Adrenal gland (tissue), 12 donors: ENCODE data around the gene CCDC90B. TPM values are rescaled to one million over a fixed set of nuclear protein-coding genes. Genes with fewer than 3 reads are reported as not detected.

Source experiments
- DNase-seq, 7 donors: peaks; one replicate each; pipeline ENCODE4 v3.0.0-alpha.2; 2019 to 2020
- H3K27ac ChIP-seq, 5 donors: fragments of 200-600 bp; sonication (generic) in 4 of 5; 1 replicate in 3 of 5; 2 replicates in 2 of 5; pipeline versions ENCODE4 v1.5.1 to v1.8.0; 2016 to 2020; ENCODE audit warnings: mild to moderate bottlenecking in 1 of 5
- H3K27me3 ChIP-seq: fragments of 200-600 bp; 2 replicates; pipeline ENCODE4 v1.8.0; 2021
- H3K36me3 ChIP-seq, 2 donors: fragments of 200-600 bp; replicated peaks in 1 of 2; 1 replicate in 1 of 2; 2 replicates in 1 of 2; pipeline versions ENCODE4 v1.5.1 to v1.8.0; 2018 to 2022
- H3K4me1 ChIP-seq, 2 donors: fragments of 200-600 bp; replicated peaks in 1 of 2; 1 replicate in 1 of 2; 2 replicates in 1 of 2; pipeline versions ENCODE4 v1.5.1 to v1.8.0; 2018 to 2021
- H3K4me3 ChIP-seq, 4 donors: fragments of 200-600 bp; sonication (generic) in 3 of 4; one replicate each; pipeline ENCODE4 v1.5.1; 2016 to 2018
- H3K9me3 ChIP-seq, 3 donors: fragments of 200-600 bp; sonication (generic) in 1 of 3; replicated peaks in 1 of 3; 1 replicate in 2 of 3; 2 replicates in 1 of 3; pipeline versions ENCODE4 v1.5.1 to v1.8.0; 2016 to 2021
- POLR2A ChIP-seq, 2 donors: fragments of 450-650 bp; IDR thresholded peaks; one replicate each; pipeline ENCODE4 v1.6.1; 2017; ENCODE audit warnings: antibody characterized with exemption in 2 of 2, mild to moderate bottlenecking in 2 of 2, moderate library complexity in 1 of 2
- WGBS, 4 donors: extraction: QIAGEN DNeasy Blood & Tissue Kit in 2 of 4; methylation state at CpG; one replicate each; pipeline versions ENCODE4 v1.1.5 to v1.1.7; 2013 to 2017; 5-methylcytosine and 5-hydroxymethylcytosine counted together
- intact Hi-C, 2 donors: fragments of 100-400 bp; cut with DNase I; formaldehyde crosslinking; loops; one replicate each; pipeline versions ENCODE4 v1.14.1 to v1.15.0; 2022 to 2023
- polyA plus RNA-seq, 3 donors: library from polyadenylated mRNA; stranded (reverse); fragments of 200-250 nt in 2 of 3; fragments of 350-450 nt in 1 of 3; fragmentation: Illumina TruSeq in 1 of 3; extraction: RNeasy Lipid Tissue Mini Kit (QIAGEN cat#74804) in 1 of 3; gene quantifications; one replicate each; pipeline ENCODE4 v1.2.3, GENCODE V29; 2013 to 2014
- total RNA-seq, 9 donors: library from RNA; depleted of rRNA in 4 of 9; stranded (reverse); fragments of >200 nt in 4 of 9; fragments of 120-200 nt in 1 of 9; fragmentation: NEBNext Ultra II Directional in 1 of 9; extraction: Animal tissue kit (Norgen Biotek cat#: 25700) in 1 of 9; gene quantifications; one replicate each; pipeline versions ENCODE4 v1.1.0 to v1.2.4, GENCODE V29; 2013 to 2023
- TF ChIP-seq, protein P1 (sequence below), 6 experiments: fragments of 450-650 bp in 4 of 6; fragments of 200-600 bp in 2 of 6; sonication (generic) in 1 of 6; IDR thresholded peaks; 1 replicate in 5 of 6; 2 replicates in 1 of 6; pipeline versions ENCODE4 v1.5.1 to v1.8.0; 2016 to 2021; ENCODE audit warnings: antibody characterized with exemption in 6 of 6, mild to moderate bottlenecking in 2 of 6, moderate library complexity in 1 of 6
- donor health status: healthy with polysubstance abuse.
- donor health status: Bipolar disorder and iron deficiency.
- donor health status: DM: yes; HTN: yes; CAD: no.
- donor health status: DM: no; HTN: no; CAD: no.
- donor health status: DM: no; HTN: no; CAD: no.
- donor health status: DM: yes; HTN: yes; CAD: no.

CCDC90B gene
- total and polyA plus RNA-seq, 12 donors: 38.9 to 147 (median 59.2) TPM

DNA sequence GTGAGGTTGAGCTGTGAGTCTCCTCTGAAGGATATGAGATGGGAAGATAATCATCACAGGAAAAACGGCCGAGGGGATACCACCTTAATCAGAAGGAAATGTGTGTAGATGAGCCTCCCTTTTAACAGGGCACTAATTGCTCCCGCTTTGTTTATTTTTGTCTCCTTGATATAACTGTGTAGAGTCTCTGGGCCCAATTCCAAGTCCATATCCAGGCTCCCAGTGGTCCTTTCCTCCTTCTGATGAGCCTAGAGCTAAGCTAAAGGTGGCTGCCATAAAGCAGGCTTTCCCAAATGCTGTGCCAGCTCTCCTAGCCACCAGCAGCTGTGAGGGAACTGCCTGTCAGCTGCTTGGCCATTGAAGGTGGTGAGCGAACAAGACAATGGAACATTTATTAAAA, 17.1 kb upstream of the CCDC90B start:
- WGBS, 4 donors: 72 to 88% (median 76%) methylated on average over 4 of the region's 4 CpGs

DNA sequence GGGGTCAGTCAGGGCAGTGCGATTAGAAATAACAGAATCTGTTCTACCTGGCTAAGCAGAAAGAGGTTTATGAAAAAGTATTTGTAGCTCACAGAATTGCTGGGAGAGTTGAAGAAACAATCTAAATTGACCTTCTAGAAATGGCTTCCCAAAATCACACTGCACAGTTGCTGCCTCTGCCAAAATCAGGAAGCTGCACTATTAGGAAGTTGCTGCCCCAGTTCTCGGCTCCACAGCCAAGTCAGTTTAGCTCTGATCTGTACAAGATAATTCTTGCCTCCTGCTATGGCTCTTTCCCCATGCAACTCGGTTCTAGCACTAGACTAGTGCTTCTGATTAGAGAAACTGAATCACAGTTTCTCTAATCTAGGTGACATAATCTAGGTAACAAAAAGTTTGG, 16.0 kb upstream of the CCDC90B start:
- 75 to 81% (median 77%) methylated on average over 3 of the region's 3 CpGs for WGBS, 4 donors
- no peaks in the 10 kb centered on the region for H3K27me3 ChIP-seq
- no peak for DNase-seq
- H3K36me3 ChIP-seq: no peaks in the 10 kb centered on the region
- H3K27ac ChIP-seq: no peak overlapping the region
- TF ChIP-seq, protein P1, sequence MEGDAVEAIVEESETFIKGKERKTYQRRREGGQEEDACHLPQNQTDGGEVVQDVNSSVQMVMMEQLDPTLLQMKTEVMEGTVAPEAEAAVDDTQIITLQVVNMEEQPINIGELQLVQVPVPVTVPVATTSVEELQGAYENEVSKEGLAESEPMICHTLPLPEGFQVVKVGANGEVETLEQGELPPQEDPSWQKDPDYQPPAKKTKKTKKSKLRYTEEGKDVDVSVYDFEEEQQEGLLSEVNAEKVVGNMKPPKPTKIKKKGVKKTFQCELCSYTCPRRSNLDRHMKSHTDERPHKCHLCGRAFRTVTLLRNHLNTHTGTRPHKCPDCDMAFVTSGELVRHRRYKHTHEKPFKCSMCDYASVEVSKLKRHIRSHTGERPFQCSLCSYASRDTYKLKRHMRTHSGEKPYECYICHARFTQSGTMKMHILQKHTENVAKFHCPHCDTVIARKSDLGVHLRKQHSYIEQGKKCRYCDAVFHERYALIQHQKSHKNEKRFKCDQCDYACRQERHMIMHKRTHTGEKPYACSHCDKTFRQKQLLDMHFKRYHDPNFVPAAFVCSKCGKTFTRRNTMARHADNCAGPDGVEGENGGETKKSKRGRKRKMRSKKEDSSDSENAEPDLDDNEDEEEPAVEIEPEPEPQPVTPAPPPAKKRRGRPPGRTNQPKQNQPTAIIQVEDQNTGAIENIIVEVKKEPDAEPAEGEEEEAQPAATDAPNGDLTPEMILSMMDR (IDR thresholded peaks at IDR 0.05): no peak
- no peak for TF ChIP-seq POLR2A (IDR thresholded peaks at IDR 0.05)
- H3K4me3 ChIP-seq: no peak overlapping the region
- H3K9me3 ChIP-seq: no peaks in the 10 kb centered on the region
- no peaks in the 10 kb centered on the region for H3K4me1 ChIP-seq
- intact Hi-C loops: no loop called here

More for the DNA sequence above, 17.1 kb upstream of the CCDC90B start:
- no peak for DNase-seq
- Histone ChIP-seq H3K9me3 (no peaks in the 10 kb centered on the region), H3K27me3 (no peaks in the 10 kb centered on the region), H3K36me3 (no peaks in the 10 kb centered on the region), H3K4me1 (no peaks in the 10 kb centered on the region), H3K4me3 (no peak overlapping the region), H3K27ac (no peak overlapping the region)
- no peak for TF ChIP-seq POLR2A (IDR thresholded peaks at IDR 0.05)
- TF ChIP-seq, protein P1 (IDR thresholded peaks at IDR 0.05): no peak
- intact Hi-C loops: no loop called here

DNA sequence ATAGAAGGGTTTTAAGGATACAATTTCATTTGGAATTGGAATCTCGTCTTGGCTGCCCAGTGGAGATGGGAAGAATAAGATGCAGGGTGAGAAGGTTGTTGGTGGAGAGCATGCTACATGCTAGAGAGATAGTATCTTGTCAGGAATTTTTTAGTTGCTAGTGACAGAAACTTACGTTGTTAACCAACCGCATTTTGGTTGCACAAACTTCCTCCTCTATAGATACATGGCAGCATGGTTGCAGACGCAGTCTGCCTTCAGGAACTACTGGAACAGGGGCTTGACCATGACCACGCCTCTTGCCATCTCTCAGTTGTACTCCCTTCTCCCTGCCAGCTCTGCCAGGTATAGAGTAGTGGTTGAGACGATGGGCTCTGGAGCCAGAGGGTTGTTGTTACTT, 13.5 kb upstream of the CCDC90B start:
- H3K9me3 ChIP-seq: no peaks in the 10 kb centered on the region
- intact Hi-C loops: loop anchor here in 1 of 2 donors (10.0 kb wide), 1 partner anchor 515 kb away; no protein-coding TSS in a partner anchor
- no peak for TF ChIP-seq POLR2A (IDR thresholded peaks at IDR 0.05)
- TF ChIP-seq, protein P1 (IDR thresholded peaks at IDR 0.05): no peak
- no peaks in the 10 kb centered on the region for H3K4me1 ChIP-seq
- no peak overlapping the region for H3K27ac ChIP-seq
- H3K27me3 ChIP-seq: no peaks in the 10 kb centered on the region
- WGBS, 4 donors: 87 to 92% (median 91%) methylated on average over 6 of the region's 6 CpGs
- H3K4me3 ChIP-seq: no peak overlapping the region
- DNase-seq: no peak
- H3K36me3 ChIP-seq: no peaks in the 10 kb centered on the region

DNA sequence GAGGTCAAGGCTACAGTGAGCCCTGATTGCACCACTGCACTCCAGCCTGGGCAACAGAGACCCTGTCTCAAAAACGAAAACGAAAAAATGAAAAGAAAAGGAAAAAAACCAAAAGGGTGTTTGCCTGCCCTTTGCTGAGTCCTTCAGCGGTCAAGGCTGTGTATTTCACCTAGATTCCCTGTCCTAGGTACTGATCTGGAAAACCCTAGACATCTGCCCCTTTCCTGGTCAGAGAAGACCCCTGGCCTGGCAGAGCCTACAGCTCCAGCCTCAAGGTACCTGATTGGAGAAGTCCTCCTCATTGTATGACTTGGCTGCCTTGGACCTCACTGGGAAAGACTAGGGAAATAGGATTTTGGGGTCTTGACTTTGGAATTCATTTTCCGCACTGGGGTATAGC, 8.0 kb upstream of the CCDC90B start:
- 83 to 94% (median 87%) methylated on average over 4 of the region's 4 CpGs for WGBS, 4 donors
- no peaks in the 10 kb centered on the region for H3K9me3 ChIP-seq
- no peak overlapping the region for H3K4me3 ChIP-seq
- no peak overlapping the region for H3K27ac ChIP-seq
- H3K36me3 ChIP-seq: no peaks in the 10 kb centered on the region
- TF ChIP-seq POLR2A (IDR thresholded peaks at IDR 0.05): no peak
- TF ChIP-seq, protein P1 (IDR thresholded peaks at IDR 0.05): no peak
- no peaks in the 10 kb centered on the region for H3K27me3 ChIP-seq
- no peak for DNase-seq
- peaks cover 0 to 5% of the 10 kb centered on the region in 2 donors for H3K4me1 ChIP-seq
- intact Hi-C loops: loop anchor here (5.0 to 10.0 kb wide), 2 partner anchors 521 to 523 kb away; no protein-coding TSS in a partner anchor
